ENCODE data around the gene COPS7A. TPM values are rescaled to one million over a fixed set of nuclear protein-coding genes. Genes with fewer than 3 reads are reported as not detected.

The COPS7A gene
- total and polyA plus RNA-seq, 9 of the 15 experiments (the other 6 are each of a cell fraction or from before 2014, with no cell fraction given) = 12.7 to 36.0 (median 24.3) TPM

DNA sequence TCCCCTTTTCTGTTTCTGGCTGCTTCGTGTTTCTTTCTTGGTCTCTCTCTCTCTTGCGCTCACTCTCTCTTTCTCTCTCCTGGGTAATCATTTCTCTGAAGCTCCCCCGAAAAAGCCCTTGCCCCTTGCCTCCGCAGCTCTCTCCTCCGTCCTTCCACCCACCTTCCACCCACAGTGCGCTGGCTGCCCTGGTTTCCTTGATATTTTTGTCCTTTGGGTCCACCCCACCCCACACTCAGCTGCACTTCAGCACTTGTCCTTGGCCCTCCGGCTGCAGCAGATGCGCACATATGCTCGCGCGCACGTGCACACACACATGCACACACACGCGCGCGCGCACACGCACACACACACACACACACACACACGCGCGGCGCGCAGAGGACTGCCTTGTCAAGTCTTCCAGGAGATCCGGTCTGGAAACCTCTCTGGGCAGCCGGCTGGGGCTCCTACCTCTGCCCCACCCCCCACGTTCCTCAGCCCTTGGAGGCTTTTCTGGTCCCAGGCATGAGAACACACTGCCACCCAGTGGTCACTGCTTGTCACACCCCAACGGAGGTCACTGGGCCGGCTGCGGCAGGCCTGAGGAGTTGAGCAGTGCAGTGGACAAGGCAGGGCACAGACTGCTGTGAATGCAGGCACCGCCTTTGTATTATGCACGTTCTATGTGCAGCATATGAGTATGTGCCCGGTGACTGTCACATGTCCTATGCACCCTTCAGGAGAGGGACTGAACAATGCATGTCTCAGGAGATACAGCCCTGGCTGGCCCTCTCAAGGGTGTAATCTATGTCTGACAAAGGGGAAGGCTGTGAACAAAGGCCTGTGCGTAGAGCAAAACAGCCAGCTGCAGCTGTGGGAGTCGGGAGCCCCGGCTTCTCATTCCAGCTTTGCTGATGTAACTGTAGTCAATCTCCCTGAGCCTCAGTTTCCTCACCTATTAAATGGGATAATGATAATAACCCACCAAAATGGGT, 55.0 kb downstream of the COPS7A start (continued):
- TF ChIP-seq, protein P1, sequence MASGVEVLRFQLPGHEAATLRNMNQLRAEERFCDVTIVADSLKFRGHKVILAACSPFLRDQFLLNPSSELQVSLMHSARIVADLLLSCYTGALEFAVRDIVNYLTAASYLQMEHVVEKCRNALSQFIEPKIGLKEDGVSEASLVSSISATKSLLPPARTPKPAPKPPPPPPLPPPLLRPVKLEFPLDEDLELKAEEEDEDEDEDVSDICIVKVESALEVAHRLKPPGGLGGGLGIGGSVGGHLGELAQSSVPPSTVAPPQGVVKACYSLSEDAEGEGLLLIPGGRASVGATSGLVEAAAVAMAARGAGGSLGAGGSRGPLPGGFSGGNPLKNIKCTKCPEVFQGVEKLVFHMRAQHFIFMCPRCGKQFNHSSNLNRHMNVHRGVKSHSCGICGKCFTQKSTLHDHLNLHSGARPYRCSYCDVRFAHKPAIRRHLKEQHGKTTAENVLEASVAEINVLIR (CRISPR knock-in tag; IDR thresholded peaks at IDR 0.05) = no peak
- no peak for TF ChIP-seq ZNF224 (CRISPR knock-in tag; IDR thresholded peaks at IDR 0.05)
- no peak for TF ChIP-seq MXI1 (IDR thresholded peaks at IDR 0.05; ENCODE audit: low read depth, low read length)
- TF ChIP-seq, protein P2, sequence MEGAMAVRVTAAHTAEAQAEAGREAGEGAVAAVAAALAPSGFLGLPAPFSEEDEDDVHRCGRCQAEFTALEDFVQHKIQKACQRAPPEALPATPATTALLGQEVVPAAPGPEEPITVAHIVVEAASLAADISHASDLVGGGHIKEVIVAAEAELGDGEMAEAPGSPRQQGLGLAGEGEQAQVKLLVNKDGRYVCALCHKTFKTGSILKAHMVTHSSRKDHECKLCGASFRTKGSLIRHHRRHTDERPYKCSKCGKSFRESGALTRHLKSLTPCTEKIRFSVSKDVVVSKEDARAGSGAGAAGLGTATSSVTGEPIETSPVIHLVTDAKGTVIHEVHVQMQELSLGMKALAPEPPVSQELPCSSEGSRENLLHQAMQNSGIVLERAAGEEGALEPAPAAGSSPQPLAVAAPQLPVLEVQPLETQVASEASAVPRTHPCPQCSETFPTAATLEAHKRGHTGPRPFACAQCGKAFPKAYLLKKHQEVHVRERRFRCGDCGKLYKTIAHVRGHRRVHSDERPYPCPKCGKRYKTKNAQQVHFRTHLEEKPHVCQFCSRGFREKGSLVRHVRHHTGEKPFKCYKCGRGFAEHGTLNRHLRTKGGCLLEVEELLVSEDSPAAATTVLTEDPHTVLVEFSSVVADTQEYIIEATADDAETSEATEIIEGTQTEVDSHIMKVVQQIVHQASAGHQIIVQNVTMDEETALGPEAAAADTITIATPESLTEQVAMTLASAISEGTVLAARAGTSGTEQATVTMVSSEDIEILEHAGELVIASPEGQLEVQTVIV (CRISPR knock-in tag; IDR thresholded peaks at IDR 0.05; ENCODE audit: borderline replicate concordance) = no peak
- TF ChIP-seq, protein P3, sequence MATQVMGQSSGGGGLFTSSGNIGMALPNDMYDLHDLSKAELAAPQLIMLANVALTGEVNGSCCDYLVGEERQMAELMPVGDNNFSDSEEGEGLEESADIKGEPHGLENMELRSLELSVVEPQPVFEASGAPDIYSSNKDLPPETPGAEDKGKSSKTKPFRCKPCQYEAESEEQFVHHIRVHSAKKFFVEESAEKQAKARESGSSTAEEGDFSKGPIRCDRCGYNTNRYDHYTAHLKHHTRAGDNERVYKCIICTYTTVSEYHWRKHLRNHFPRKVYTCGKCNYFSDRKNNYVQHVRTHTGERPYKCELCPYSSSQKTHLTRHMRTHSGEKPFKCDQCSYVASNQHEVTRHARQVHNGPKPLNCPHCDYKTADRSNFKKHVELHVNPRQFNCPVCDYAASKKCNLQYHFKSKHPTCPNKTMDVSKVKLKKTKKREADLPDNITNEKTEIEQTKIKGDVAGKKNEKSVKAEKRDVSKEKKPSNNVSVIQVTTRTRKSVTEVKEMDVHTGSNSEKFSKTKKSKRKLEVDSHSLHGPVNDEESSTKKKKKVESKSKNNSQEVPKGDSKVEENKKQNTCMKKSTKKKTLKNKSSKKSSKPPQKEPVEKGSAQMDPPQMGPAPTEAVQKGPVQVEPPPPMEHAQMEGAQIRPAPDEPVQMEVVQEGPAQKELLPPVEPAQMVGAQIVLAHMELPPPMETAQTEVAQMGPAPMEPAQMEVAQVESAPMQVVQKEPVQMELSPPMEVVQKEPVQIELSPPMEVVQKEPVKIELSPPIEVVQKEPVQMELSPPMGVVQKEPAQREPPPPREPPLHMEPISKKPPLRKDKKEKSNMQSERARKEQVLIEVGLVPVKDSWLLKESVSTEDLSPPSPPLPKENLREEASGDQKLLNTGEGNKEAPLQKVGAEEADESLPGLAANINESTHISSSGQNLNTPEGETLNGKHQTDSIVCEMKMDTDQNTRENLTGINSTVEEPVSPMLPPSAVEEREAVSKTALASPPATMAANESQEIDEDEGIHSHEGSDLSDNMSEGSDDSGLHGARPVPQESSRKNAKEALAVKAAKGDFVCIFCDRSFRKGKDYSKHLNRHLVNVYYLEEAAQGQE (IDR thresholded peaks at IDR 0.05; ENCODE audit: borderline replicate concordance) = peak; percentile 94
- TF ChIP-seq, protein P3 (CRISPR knock-in tag; IDR thresholded peaks at IDR 0.05; ENCODE audit: low read depth) = no peak
- no peak for TF ChIP-seq ADNP (tag; IDR thresholded peaks at IDR 0.05)
- TF ChIP-seq, protein P4, sequence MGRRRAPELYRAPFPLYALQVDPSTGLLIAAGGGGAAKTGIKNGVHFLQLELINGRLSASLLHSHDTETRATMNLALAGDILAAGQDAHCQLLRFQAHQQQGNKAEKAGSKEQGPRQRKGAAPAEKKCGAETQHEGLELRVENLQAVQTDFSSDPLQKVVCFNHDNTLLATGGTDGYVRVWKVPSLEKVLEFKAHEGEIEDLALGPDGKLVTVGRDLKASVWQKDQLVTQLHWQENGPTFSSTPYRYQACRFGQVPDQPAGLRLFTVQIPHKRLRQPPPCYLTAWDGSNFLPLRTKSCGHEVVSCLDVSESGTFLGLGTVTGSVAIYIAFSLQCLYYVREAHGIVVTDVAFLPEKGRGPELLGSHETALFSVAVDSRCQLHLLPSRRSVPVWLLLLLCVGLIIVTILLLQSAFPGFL (CRISPR knock-in tag; IDR thresholded peaks at IDR 0.05) = no peak
- no peak for TF ChIP-seq HIVEP1 (CRISPR knock-in tag; IDR thresholded peaks at IDR 0.05)
- no peak for TF ChIP-seq MCM3 (IDR thresholded peaks at IDR 0.05)
- TF ChIP-seq, protein P5, sequence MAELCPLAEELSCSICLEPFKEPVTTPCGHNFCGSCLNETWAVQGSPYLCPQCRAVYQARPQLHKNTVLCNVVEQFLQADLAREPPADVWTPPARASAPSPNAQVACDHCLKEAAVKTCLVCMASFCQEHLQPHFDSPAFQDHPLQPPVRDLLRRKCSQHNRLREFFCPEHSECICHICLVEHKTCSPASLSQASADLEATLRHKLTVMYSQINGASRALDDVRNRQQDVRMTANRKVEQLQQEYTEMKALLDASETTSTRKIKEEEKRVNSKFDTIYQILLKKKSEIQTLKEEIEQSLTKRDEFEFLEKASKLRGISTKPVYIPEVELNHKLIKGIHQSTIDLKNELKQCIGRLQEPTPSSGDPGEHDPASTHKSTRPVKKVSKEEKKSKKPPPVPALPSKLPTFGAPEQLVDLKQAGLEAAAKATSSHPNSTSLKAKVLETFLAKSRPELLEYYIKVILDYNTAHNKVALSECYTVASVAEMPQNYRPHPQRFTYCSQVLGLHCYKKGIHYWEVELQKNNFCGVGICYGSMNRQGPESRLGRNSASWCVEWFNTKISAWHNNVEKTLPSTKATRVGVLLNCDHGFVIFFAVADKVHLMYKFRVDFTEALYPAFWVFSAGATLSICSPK (IDR thresholded peaks at IDR 0.05; ENCODE audit: borderline replicate concordance) = no peak

All from K562 (cell line).